Ovary (tissue), 3 donors: Measurements from ENCODE around the gene CFAP251.

ENCODE experiments used
- EP300 ChIP-seq: sonication (generic); formaldehyde crosslinking; IDR thresholded peaks from one replicate; pipeline ENCODE4 v1.6.1; 2017; ENCODE audit warnings: antibody characterized with exemption
- TF ChIP-seq, protein P1 (sequence below), 3 donors: fragments of 450-650 bp in 2 of 3; fragments of 200-600 bp in 1 of 3; IDR thresholded peaks; one replicate each; pipeline versions ENCODE4 v1.5.1 to v1.8.0; 2016 to 2022; ENCODE audit warnings: antibody characterized with exemption in 3 of 3, mild to moderate bottlenecking in 1 of 3
- donor health status: DM: no; HTN: no; CAD: no.

GRCh38 chr12:121964813-121965643, 46.6 kb downstream of the CFAP251 start:
- TF ChIP-seq, protein P1, sequence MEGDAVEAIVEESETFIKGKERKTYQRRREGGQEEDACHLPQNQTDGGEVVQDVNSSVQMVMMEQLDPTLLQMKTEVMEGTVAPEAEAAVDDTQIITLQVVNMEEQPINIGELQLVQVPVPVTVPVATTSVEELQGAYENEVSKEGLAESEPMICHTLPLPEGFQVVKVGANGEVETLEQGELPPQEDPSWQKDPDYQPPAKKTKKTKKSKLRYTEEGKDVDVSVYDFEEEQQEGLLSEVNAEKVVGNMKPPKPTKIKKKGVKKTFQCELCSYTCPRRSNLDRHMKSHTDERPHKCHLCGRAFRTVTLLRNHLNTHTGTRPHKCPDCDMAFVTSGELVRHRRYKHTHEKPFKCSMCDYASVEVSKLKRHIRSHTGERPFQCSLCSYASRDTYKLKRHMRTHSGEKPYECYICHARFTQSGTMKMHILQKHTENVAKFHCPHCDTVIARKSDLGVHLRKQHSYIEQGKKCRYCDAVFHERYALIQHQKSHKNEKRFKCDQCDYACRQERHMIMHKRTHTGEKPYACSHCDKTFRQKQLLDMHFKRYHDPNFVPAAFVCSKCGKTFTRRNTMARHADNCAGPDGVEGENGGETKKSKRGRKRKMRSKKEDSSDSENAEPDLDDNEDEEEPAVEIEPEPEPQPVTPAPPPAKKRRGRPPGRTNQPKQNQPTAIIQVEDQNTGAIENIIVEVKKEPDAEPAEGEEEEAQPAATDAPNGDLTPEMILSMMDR (IDR thresholded peaks at IDR 0.05): no peak
- TF ChIP-seq EP300: no peak
